H1 (cell line): ENCODE data around the gene VTI1B. TPM values are rescaled to one million over a fixed set of nuclear protein-coding genes. Genes with fewer than 3 reads are reported as not detected.

Experiments used
- CTCF ChIA-PET: fragments of 300-600 bp; sonication (Branson Sonifier 250); formaldehyde crosslinking; loops from one replicate; lab custom pipeline; 2021; ENCODE audit not compliant: partially characterized antibody; lab: Charles Lee
- POLR2A ChIA-PET: fragments of 300-600 bp; sonication (Branson Sonifier 250); formaldehyde crosslinking; loops from one replicate; lab custom pipeline; 2021; ENCODE audit warnings: inconsistent platforms; ENCODE audit not compliant: partially characterized antibody; lab: Charles Lee
- DNase-seq, 2 experiments: peaks; one replicate each; pipeline versions ENCODE4 v3.0.0 to v3.0.0-alpha.2; 2010 to 2022; ENCODE audit warnings: low spot score in 2 of 2, low read depth in 1 of 2, mixed read lengths in 1 of 2
- FAIRE-seq: peaks from 2 replicates; lab custom pipeline; 2011; peaks lifted over from hg19 to GRCh38; lab: Jason Lieb, UNC
- H2AFZ ChIP-seq: 2 replicates; pipeline ENCODE4 v1.8.1; 2012; ENCODE audit warnings: low read length, inconsistent platforms
- H2AK5ac ChIP-seq: 2 replicates; pipeline ENCODE4 v1.6.1; 2013; ENCODE audit warnings: low read depth, low read length
- H2BK120ac ChIP-seq: replicated peaks from 2 replicates; pipeline ENCODE3; 2013; ENCODE audit warnings: low read depth, low read length, inconsistent platforms
- H2BK12ac ChIP-seq: 2 replicates; pipeline ENCODE4 v1.6.1; 2013; ENCODE audit warnings: low read depth, low read length
- H2BK15ac ChIP-seq: 2 replicates; pipeline ENCODE4 v1.6.1; 2013; ENCODE audit warnings: low read length
- H2BK20ac ChIP-seq: 2 replicates; pipeline ENCODE4 v1.6.1; 2013; ENCODE audit warnings: low read length
- H2BK5ac ChIP-seq: 2 replicates; pipeline ENCODE4 v1.6.1; 2013; ENCODE audit warnings: low read depth, low read length
- H3K14ac ChIP-seq: 2 replicates; pipeline ENCODE4 v1.6.1; 2013; ENCODE audit warnings: inconsistent platforms; ENCODE audit not compliant: insufficient read length
- H3K18ac ChIP-seq: 2 replicates; pipeline ENCODE4 v1.6.1; 2013; ENCODE audit warnings: low read length; ENCODE audit errors: extremely low read depth
- H3K23ac ChIP-seq: 2 replicates; pipeline ENCODE4 v1.6.1; 2013; ENCODE audit warnings: inconsistent platforms; ENCODE audit not compliant: insufficient read length
- H3K23me2 ChIP-seq: 2 replicates; pipeline ENCODE4 v1.6.1; 2013; ENCODE audit warnings: low read depth, low read length
- H3K27ac ChIP-seq: 2 replicates; pipeline ENCODE4 v1.6.1; 2011; ENCODE audit warnings: low read depth, low read length, inconsistent platforms
- H3K27me3 ChIP-seq, 4 experiments: replicated peaks in 1 of 4; 1 replicate in 1 of 4; 2 replicates in 3 of 4; pipeline versions ENCODE4 v1.6.1 to v1.8.1; 2011 to 2013; ENCODE audit warnings: low read length in 3 of 4, mild to moderate bottlenecking in 3 of 4, inconsistent platforms in 2 of 4, mixed read lengths in 2 of 4, moderate library complexity in 1 of 4; ENCODE audit not compliant: control insufficient read depth in 3 of 4, insufficient read depth in 3 of 4; ENCODE audit errors: extremely low read depth in 1 of 4
- H3K36me3 ChIP-seq, 4 experiments: 2 replicates each; pipeline versions ENCODE4 v1.6.1 to v1.8.1; 2011 to 2013; ENCODE audit warnings: mild to moderate bottlenecking in 4 of 4, low read length in 3 of 4, moderate library complexity in 2 of 4, control low read depth in 1 of 4, inconsistent platforms in 1 of 4; ENCODE audit not compliant: insufficient read depth in 4 of 4, control insufficient read depth in 2 of 4
- H3K4ac ChIP-seq: replicated peaks from 2 replicates; pipeline ENCODE3; 2013; ENCODE audit warnings: low read length, low read depth, mixed read lengths, inconsistent platforms; ENCODE audit not compliant: insufficient read length
- H3K4me1 ChIP-seq, 4 experiments: replicated peaks in 1 of 4; 1 replicate in 1 of 4; 2 replicates in 3 of 4; pipeline versions ENCODE4 v1.6.1 to v1.8.1; 2011 to 2013; ENCODE audit warnings: low read length in 3 of 4, inconsistent platforms in 2 of 4, mixed read lengths in 1 of 4; ENCODE audit not compliant: insufficient read depth in 4 of 4, control insufficient read depth in 3 of 4
- H3K4me2 ChIP-seq, 2 experiments: 2 replicates each; pipeline versions ENCODE4 v1.6.1 to v1.8.1; 2011 to 2013; ENCODE audit warnings: low read depth in 2 of 2, low read length in 2 of 2, control low read depth in 1 of 2, inconsistent platforms in 1 of 2, mild to moderate bottlenecking in 1 of 2; ENCODE audit not compliant: insufficient read depth in 1 of 2
- H3K4me3 ChIP-seq, 4 experiments: fragments of 200-600, 300-600 bp in 1 of 4; sonication (generic), shearing (Covaris generic), sonication (Bioruptor Twin) in 1 of 4; 2 replicates each; pipeline versions ENCODE4 v1.5.1 to v1.8.1; 2011 to 2016; ENCODE audit warnings: low read length in 4 of 4, low read depth in 3 of 4, control low read depth in 2 of 4, inconsistent platforms in 2 of 4, mild to moderate bottlenecking in 2 of 4, mixed read lengths in 1 of 4, moderate library complexity in 1 of 4; ENCODE audit not compliant: insufficient read depth in 2 of 4; ENCODE audit errors: extremely low read depth in 1 of 4
- H3K56ac ChIP-seq: replicated peaks from 2 replicates; pipeline ENCODE3; 2013; ENCODE audit warnings: low read depth, mild to moderate bottlenecking, mixed read lengths, low read length, inconsistent platforms; ENCODE audit not compliant: insufficient read length
- H3K79me1 ChIP-seq: 2 replicates; pipeline ENCODE4 v1.6.1; 2013; ENCODE audit warnings: low read depth, low read length, control low read depth
- H3K79me2 ChIP-seq, 2 experiments: 2 replicates each; pipeline versions ENCODE4 v1.6.1 to v1.8.1; 2012 to 2013; ENCODE audit warnings: low read length in 2 of 2, mild to moderate bottlenecking in 2 of 2, inconsistent platforms in 1 of 2; ENCODE audit not compliant: insufficient read depth in 2 of 2, control insufficient read depth in 1 of 2
- H3K9ac ChIP-seq, 4 experiments: replicated peaks in 1 of 4; 1 replicate in 1 of 4; 2 replicates in 3 of 4; pipeline versions ENCODE4 v1.6.1 to v1.8.1; 2011 to 2013; ENCODE audit warnings: low read depth in 3 of 4, low read length in 3 of 4, control low read depth in 2 of 4, mild to moderate bottlenecking in 2 of 4, moderate library complexity in 2 of 4, inconsistent platforms in 1 of 4; ENCODE audit errors: extremely low read depth in 1 of 4
- H3K9me3 ChIP-seq, 2 experiments: 2 replicates each; pipeline versions ENCODE4 v1.6.1 to v1.8.1; 2012 to 2013; ENCODE audit warnings: mild to moderate bottlenecking in 2 of 2, moderate library complexity in 2 of 2, control low read depth in 1 of 2, inconsistent platforms in 1 of 2, low read depth in 1 of 2, low read length in 1 of 2, mixed read lengths in 1 of 2; ENCODE audit not compliant: insufficient read depth in 2 of 2
- H4K20me1 ChIP-seq, 2 experiments: replicated peaks in 1 of 2; 2 replicates each; pipeline versions ENCODE3 to v1.8.1; 2011 to 2013; ENCODE audit warnings: inconsistent platforms in 2 of 2, low read length in 2 of 2, mild to moderate bottlenecking in 1 of 2; ENCODE audit not compliant: insufficient read depth in 2 of 2, control insufficient read depth in 1 of 2
- H4K5ac ChIP-seq: 2 replicates; pipeline ENCODE4 v1.6.1; 2013; ENCODE audit warnings: low read length, low read depth, mixed read lengths, inconsistent platforms; ENCODE audit not compliant: insufficient read length
- H4K8ac ChIP-seq: 2 replicates; pipeline ENCODE4 v1.8.0; 2013; ENCODE audit warnings: mild to moderate bottlenecking, moderate library complexity, low read length, inconsistent platforms; ENCODE audit not compliant: insufficient read depth; ENCODE audit errors: extremely low read depth
- H4K91ac ChIP-seq: replicated peaks from 2 replicates; pipeline ENCODE3; 2013; ENCODE audit warnings: low read length, mixed read lengths, inconsistent platforms; ENCODE audit not compliant: insufficient read length
- CHD1 ChIP-seq: IDR thresholded peaks from 2 replicates; pipeline ENCODE4 v1.6.1; 2012; ENCODE audit warnings: low read depth, low read length, improper control_type of control experiment
- PHF8 ChIP-seq: fragments of 200-600 bp; sonication (generic); conservative IDR thresholded peaks from 2 replicates; pipeline ENCODE4 v1.7.1; 2012; ENCODE audit warnings: low read depth, mild to moderate bottlenecking, inconsistent platforms, low read length, moderate library complexity
- RFX5 ChIP-seq: IDR thresholded peaks from 2 replicates; pipeline ENCODE4 v1.6.1; 2011; ENCODE audit warnings: low read depth, low read length, improper control_type of control experiment, borderline replicate concordance
- TBP ChIP-seq: IDR thresholded peaks from 2 replicates; pipeline ENCODE4 v1.6.1; 2011; ENCODE audit warnings: low read depth, low read length, improper control_type of control experiment
- WGBS, 2 experiments: shearing (Covaris generic) in 1 of 2; methylation state at CpG; one replicate each; pipeline versions ENCODE4 v1.1.6 to v1.1.7; 2013 to 2015; ENCODE audit warnings: low lambda C conversion rate in 2 of 2, mixed read lengths in 2 of 2, inconsistent platforms in 1 of 2, low coverage in 1 of 2, missing lambda C conversion rate in 1 of 2; ENCODE audit not compliant: insufficient replicate concordance in 2 of 2, insufficient coverage in 1 of 2, insufficient read length in 1 of 2; ENCODE audit errors: extremely low coverage in 1 of 2, missing lambda C conversion rate in 1 of 2; 5-methylcytosine and 5-hydroxymethylcytosine counted together
- polyA plus RNA-seq, 7 experiments: library from polyadenylated mRNA; depleted of rRNA in 3 of 7; stranded (reverse) in 5 of 7; unstranded in 2 of 7; fragments of >200 nt in 5 of 7; fragments of 200-250 nt in 2 of 7; gene quantifications; 1 replicate in 5 of 7; 2 replicates in 1 of 7; 4 replicates in 1 of 7; pipeline versions ENCODE4 v1.2.1 to v1.2.3, GENCODE V29; 2011 to 2013; ENCODE audit warnings: missing spikeins in 2 of 7, mixed read lengths in 2 of 7
- total RNA-seq: library from RNA; stranded (reverse); fragmentation: NEBNext Ultra II Directional; extraction: Animal tissue kit (Norgen Biotek cat#: 25700); gene quantifications from 2 replicates; pipeline ENCODE4 v1.2.1, GENCODE V29; 2021

Gene VTI1B
- total and polyA plus RNA-seq, 2 of the 8 experiments (the other 6 are each of a cell fraction or from before 2014, with no cell fraction given) = 28.1 to 98.7 TPM

GRCh38 chr14:67675219-67675582 lies 769 bp upstream of the VTI1B start:
- H3K14ac ChIP-seq = no peak overlapping the region
- no peak overlapping the region for H4K91ac ChIP-seq
- peak overlapping the region; percentile 99; the same call in 1 of the 2 replicates for H3K27ac ChIP-seq
- no peak overlapping the region for H2AFZ ChIP-seq
- H3K4me3 ChIP-seq = peak overlapping the region; percentile 77 to 96 (median 80)
- no peak overlapping the region for H3K18ac ChIP-seq
- 39% methylated on average over 16 of the region's 16 CpGs; no CpG with 5 or more reads in 1 of the 2 experiments for WGBS, 2 experiments
- H3K4me2 ChIP-seq = peak overlapping the region; percentile 67 to 74
- no peak overlapping the region for H3K23ac ChIP-seq
- H3K79me1 ChIP-seq = 0 out of 2 replicates have a peak, but pooled peaks cover 2% of the 10 kb centered on the region
- FAIRE-seq = no peak
- peak overlapping the region in 3 of 4 experiments; percentile 27 to 99 (median 99); a peak in 5 of 7 replicates for H3K9ac ChIP-seq
- H3K23me2 ChIP-seq = no peaks in the 10 kb centered on the region; the same call in 1 of the 2 replicates
- H3K79me2 ChIP-seq = peaks cover 3 to 32% of the 10 kb centered on the region in 2 experiments; a peak in 3 of 4 replicates
- H3K4ac ChIP-seq = no peak overlapping the region
- ChIA-PET POLR2A (interaction anchor here (0.7 to 3.9 kb wide), 8 partner anchors 16 to 134 kb away, joined by 3 to 21 read pairs (median 4); partner anchors contain the start of genes ARG2, PIGH and RDH11), CTCF (interaction anchor here (0.8 to 1.6 kb wide), 6 partner anchors 29 to 164 kb away, joined by 3 read pairs; partner anchors contain the start of genes ARG2 and PIGH)
- H3K4me1 ChIP-seq = no peaks in the 10 kb centered on the region; a peak in 2 of 7 replicates
- H4K5ac ChIP-seq = no peak overlapping the region
- H3K56ac ChIP-seq = no peak overlapping the region
- H2BK12ac ChIP-seq = no peak overlapping the region
- no peak overlapping the region for H4K8ac ChIP-seq
- H3K27me3 ChIP-seq = no peaks in the 10 kb centered on the region
- H2BK20ac ChIP-seq = no peak overlapping the region
- no peak for DNase-seq
- no peak overlapping the region for H2BK120ac ChIP-seq
- H2AK5ac ChIP-seq = no peak overlapping the region
- no peak overlapping the region for H2BK15ac ChIP-seq
- H2BK5ac ChIP-seq = peak overlapping the region; percentile 98; the same call in 1 of the 2 replicates
- H4K20me1 ChIP-seq = peaks cover 13 to 16% of the 10 kb centered on the region in 2 experiments
- H3K9me3 ChIP-seq = no peaks in the 10 kb centered on the region
- H3K36me3 ChIP-seq = peaks cover 5 to 29% (median 13%) of the 10 kb centered on the region in 4 experiments
- no peak for TF ChIP-seq PHF8
- no peak for TF ChIP-seq CHD1
- no peak for TF ChIP-seq RFX5
- no peak for TF ChIP-seq TBP
